ENCODE results near the gene MACROD2. TPM values are rescaled to one million over a fixed set of nuclear protein-coding genes. Genes with fewer than 3 reads are reported as not detected.

MACROD2 gene
- total and polyA plus RNA-seq, 2 of the 4 experiments (the other 2 are of a cell fraction): not detected

- Histone ChIP-seq H3K4me3 (ENCODE audit: insufficient read depth, low read depth, low read length) (no peak overlapping the region), H3K4me1 (ENCODE audit: control insufficient read depth, insufficient read depth, low read length) (no peaks in the 10 kb centered on the region), H3K27ac (ENCODE audit: insufficient read depth, low read length) (no peak overlapping the region), H3K14ac (replicated peaks; ENCODE audit: low read depth, low read length) (no peak overlapping the region), H3K27me3 (ENCODE audit: control insufficient read depth, insufficient read depth, low read length) (no peaks in the 10 kb centered on the region), H4K20me1 (ENCODE audit: insufficient read depth, low read length) (no peaks in the 10 kb centered on the region), H4K8ac (ENCODE audit: low read depth in 2 of 2, low read length in 2 of 2) (no peak overlapping the region), H3K18ac (ENCODE audit: low read depth, low read length) (no peak overlapping the region), H2AK5ac (ENCODE audit: low read depth, low read length) (no peak overlapping the region), H3K9ac (ENCODE audit: low read depth, low read length) (no peak overlapping the region), H3K79me1 (ENCODE audit: low read depth in 1 of 2, low read length in 2 of 2) (no peaks in the 10 kb centered on the region), H3K4me2 (ENCODE audit: low read depth, low read length) (no peak overlapping the region), H3K36me3 (ENCODE audit: control insufficient read depth, insufficient read depth, low read length) (no peaks in the 10 kb centered on the region), H3K9me3 (ENCODE audit: control insufficient read depth, insufficient read depth, low read length) (peaks cover 2% of the 10 kb centered on the region), H2BK20ac (ENCODE audit: low read depth, low read length) (no peak overlapping the region), H3K4ac (ENCODE audit: low read depth, low read length) (no peak overlapping the region), H2AK9ac (replicated peaks; ENCODE audit: low read depth, low read length, poor library complexity) (no peak overlapping the region), H2BK5ac (ENCODE audit: low read depth, low read length, poor library complexity, severe bottlenecking) (no peak overlapping the region), H2BK120ac (ENCODE audit: low read depth, low read length) (no peak overlapping the region), H2AFZ (replicated peaks; ENCODE audit: low read length, poor library complexity) (no peak overlapping the region), H2BK15ac (ENCODE audit: low read depth, low read length) (no peak overlapping the region), H4K5ac (ENCODE audit: low read depth, low read length) (no peak overlapping the region), H3K9me1 (ENCODE audit: insufficient read depth, low read length) (no peaks in the 10 kb centered on the region), H3K56ac (ENCODE audit: extremely low read depth, insufficient read depth, low read length) (no peak overlapping the region), H4K91ac (ENCODE audit: insufficient read depth, low read depth, low read length) (no peak overlapping the region), H3K23ac (ENCODE audit: low read depth, low read length) (no peak overlapping the region)
- no CpG with 5 or more reads among the region's 4 CpGs for WGBS, 2 experiments (ENCODE audit: extremely low coverage in 2 of 2, insufficient read length in 1 of 2)
- in situ Hi-C loops (cut with MboI; ENCODE audit: low sequenced_read_pairs): no loop called here
- no TSS peak for BruUV-seq (replicated peaks)
- intact Hi-C loops (cut with micrococcal nuclease): no loop called here
- DNase-seq (no peak), ATAC-seq (ENCODE audit: low read depth) (no peak)
- ChIA-PET CTCF (no interaction called here), POLR2A (ENCODE audit: unreplicated experiment) (no interaction called here)
- dilution Hi-C loops (cut with HindIII; ENCODE audit: low sequenced_read_pairs, unreplicated experiment): no loop called here
- TF ChIP-seq MAZ (IDR thresholded peaks at IDR 0.05; ENCODE audit: borderline replicate concordance, low read depth, low read length): no peak
- TF ChIP-seq CHD1 (IDR thresholded peaks at IDR 0.05; ENCODE audit: low read depth, low read length): no peak
- no peak for TF ChIP-seq CEBPB (IDR thresholded peaks at IDR 0.05; ENCODE audit: low read depth, low read length)
- no peak for TF ChIP-seq RAD21 (IDR thresholded peaks at IDR 0.05; ENCODE audit: low read length)
- TF ChIP-seq POLR2A (IDR thresholded peaks at IDR 0.05; ENCODE audit: low read depth, low read length): no peak
- no peak for TF ChIP-seq RFX5 (IDR thresholded peaks at IDR 0.05; ENCODE audit: low read depth, low read length)
- no peak for TF ChIP-seq FOS (IDR thresholded peaks at IDR 0.05; ENCODE audit: low read depth, low read length)
- TF ChIP-seq CTCF (conservative IDR thresholded peaks at IDR 0.05; ENCODE audit: low read depth, low read length): no peak
- TF ChIP-seq USF2 (IDR thresholded peaks at IDR 0.05; ENCODE audit: low read depth, low read length): no peak
- TF ChIP-seq MXI1 (IDR thresholded peaks at IDR 0.05; ENCODE audit: borderline replicate concordance, low read depth, low read length): no peak
- TF ChIP-seq MAFK (IDR thresholded peaks at IDR 0.05; ENCODE audit: low read depth, low read length): no peak
- TF ChIP-seq NFE2L2 (IDR thresholded peaks at IDR 0.05; ENCODE audit: low read depth, low read length): no peak
- TF ChIP-seq BHLHE40 (IDR thresholded peaks at IDR 0.05; ENCODE audit: low read depth, low read length): no peak
- no peak for TF ChIP-seq RCOR1 (IDR thresholded peaks at IDR 0.05; ENCODE audit: insufficient replicate concordance, low read length)
- TF ChIP-seq SMC3 (IDR thresholded peaks at IDR 0.05; ENCODE audit: low read depth, low read length): no peak
- TF ChIP-seq ELK1 (IDR thresholded peaks at IDR 0.05; ENCODE audit: borderline replicate concordance, low read depth, low read length): no peak
Measured at GRCh38 chr20:15141861-15142260, 1146.5 kb downstream of the MACROD2 start.

Data from IMR-90 (cell line).